Adrenal gland (tissue), 12 donors: ENCODE measurements around the gene SPTBN2. TPM values are rescaled to one million over a fixed set of nuclear protein-coding genes. Genes with fewer than 3 reads are reported as not detected.

Experiments
- DNase-seq, 7 donors: peaks; one replicate each; pipeline ENCODE4 v3.0.0-alpha.2; 2019 to 2020
- H3K27ac ChIP-seq, 5 donors: fragments of 200-600 bp; sonication (generic) in 4 of 5; 1 replicate in 3 of 5; 2 replicates in 2 of 5; pipeline versions ENCODE4 v1.5.1 to v1.8.0; 2016 to 2020; ENCODE audit warnings: mild to moderate bottlenecking in 1 of 5
- H3K27me3 ChIP-seq: fragments of 200-600 bp; 2 replicates; pipeline ENCODE4 v1.8.0; 2021
- H3K36me3 ChIP-seq, 2 donors: fragments of 200-600 bp; replicated peaks in 1 of 2; 1 replicate in 1 of 2; 2 replicates in 1 of 2; pipeline versions ENCODE4 v1.5.1 to v1.8.0; 2018 to 2022
- H3K4me1 ChIP-seq, 2 donors: fragments of 200-600 bp; replicated peaks in 1 of 2; 1 replicate in 1 of 2; 2 replicates in 1 of 2; pipeline versions ENCODE4 v1.5.1 to v1.8.0; 2018 to 2021
- H3K4me3 ChIP-seq, 4 donors: fragments of 200-600 bp; sonication (generic) in 3 of 4; one replicate each; pipeline ENCODE4 v1.5.1; 2016 to 2018
- H3K9me3 ChIP-seq, 3 donors: fragments of 200-600 bp; sonication (generic) in 1 of 3; replicated peaks in 1 of 3; 1 replicate in 2 of 3; 2 replicates in 1 of 3; pipeline versions ENCODE4 v1.5.1 to v1.8.0; 2016 to 2021
- POLR2A ChIP-seq, 2 donors: fragments of 450-650 bp; IDR thresholded peaks; one replicate each; pipeline ENCODE4 v1.6.1; 2017; ENCODE audit warnings: antibody characterized with exemption in 2 of 2, mild to moderate bottlenecking in 2 of 2, moderate library complexity in 1 of 2
- WGBS, 4 donors: extraction: QIAGEN DNeasy Blood & Tissue Kit in 2 of 4; methylation state at CpG; one replicate each; pipeline versions ENCODE4 v1.1.5 to v1.1.7; 2013 to 2017; 5-methylcytosine and 5-hydroxymethylcytosine counted together
- intact Hi-C, 2 donors: fragments of 100-400 bp; cut with DNase I; formaldehyde crosslinking; loops; one replicate each; pipeline versions ENCODE4 v1.14.1 to v1.15.0; 2022 to 2023
- polyA plus RNA-seq, 3 donors: library from polyadenylated mRNA; stranded (reverse); fragments of 200-250 nt in 2 of 3; fragments of 350-450 nt in 1 of 3; fragmentation: Illumina TruSeq in 1 of 3; extraction: RNeasy Lipid Tissue Mini Kit (QIAGEN cat#74804) in 1 of 3; gene quantifications; one replicate each; pipeline ENCODE4 v1.2.3, GENCODE V29; 2013 to 2014
- total RNA-seq, 9 donors: library from RNA; depleted of rRNA in 4 of 9; stranded (reverse); fragments of >200 nt in 4 of 9; fragments of 120-200 nt in 1 of 9; fragmentation: NEBNext Ultra II Directional in 1 of 9; extraction: Animal tissue kit (Norgen Biotek cat#: 25700) in 1 of 9; gene quantifications; one replicate each; pipeline versions ENCODE4 v1.1.0 to v1.2.4, GENCODE V29; 2013 to 2023
- TF ChIP-seq, protein P1 (sequence below), 6 experiments: fragments of 450-650 bp in 4 of 6; fragments of 200-600 bp in 2 of 6; sonication (generic) in 1 of 6; IDR thresholded peaks; 1 replicate in 5 of 6; 2 replicates in 1 of 6; pipeline versions ENCODE4 v1.5.1 to v1.8.0; 2016 to 2021; ENCODE audit warnings: antibody characterized with exemption in 6 of 6, mild to moderate bottlenecking in 2 of 6, moderate library complexity in 1 of 6
- donor health status: healthy with polysubstance abuse.
- donor health status: Bipolar disorder and iron deficiency.
- donor health status: DM: yes; HTN: yes; CAD: no.
- donor health status: DM: no; HTN: no; CAD: no.
- donor health status: DM: no; HTN: no; CAD: no.
- donor health status: DM: yes; HTN: yes; CAD: no.

Gene SPTBN2
- total and polyA plus RNA-seq, 12 donors, result 7.2 to 81.8 (median 63.2) TPM

DNA sequence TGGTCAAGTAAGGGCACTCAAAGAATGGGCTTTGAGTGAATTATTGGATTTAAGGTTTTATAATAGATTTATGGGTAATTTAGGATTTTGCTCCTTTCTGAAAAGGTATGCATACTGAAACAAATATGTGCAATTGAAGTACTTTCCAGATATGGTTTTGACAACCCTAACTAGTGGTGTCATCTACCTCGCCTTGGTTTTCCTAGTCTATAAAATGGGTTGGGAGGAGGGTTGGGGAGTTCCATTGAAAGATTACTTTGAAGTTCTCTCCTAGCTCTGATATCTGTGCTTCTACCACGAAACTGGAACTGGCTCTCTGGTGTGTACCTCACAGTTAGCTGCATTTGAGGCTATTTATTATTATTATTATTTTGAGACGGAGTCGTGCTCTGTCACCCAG is 431 bp upstream of the SPTBN2 start:
- H3K27me3 ChIP-seq, result no peaks in the 10 kb centered on the region
- no peak for TF ChIP-seq POLR2A (IDR thresholded peaks at IDR 0.05)
- TF ChIP-seq, protein P1, sequence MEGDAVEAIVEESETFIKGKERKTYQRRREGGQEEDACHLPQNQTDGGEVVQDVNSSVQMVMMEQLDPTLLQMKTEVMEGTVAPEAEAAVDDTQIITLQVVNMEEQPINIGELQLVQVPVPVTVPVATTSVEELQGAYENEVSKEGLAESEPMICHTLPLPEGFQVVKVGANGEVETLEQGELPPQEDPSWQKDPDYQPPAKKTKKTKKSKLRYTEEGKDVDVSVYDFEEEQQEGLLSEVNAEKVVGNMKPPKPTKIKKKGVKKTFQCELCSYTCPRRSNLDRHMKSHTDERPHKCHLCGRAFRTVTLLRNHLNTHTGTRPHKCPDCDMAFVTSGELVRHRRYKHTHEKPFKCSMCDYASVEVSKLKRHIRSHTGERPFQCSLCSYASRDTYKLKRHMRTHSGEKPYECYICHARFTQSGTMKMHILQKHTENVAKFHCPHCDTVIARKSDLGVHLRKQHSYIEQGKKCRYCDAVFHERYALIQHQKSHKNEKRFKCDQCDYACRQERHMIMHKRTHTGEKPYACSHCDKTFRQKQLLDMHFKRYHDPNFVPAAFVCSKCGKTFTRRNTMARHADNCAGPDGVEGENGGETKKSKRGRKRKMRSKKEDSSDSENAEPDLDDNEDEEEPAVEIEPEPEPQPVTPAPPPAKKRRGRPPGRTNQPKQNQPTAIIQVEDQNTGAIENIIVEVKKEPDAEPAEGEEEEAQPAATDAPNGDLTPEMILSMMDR (IDR thresholded peaks at IDR 0.05), result no peak
- intact Hi-C loops, result no loop called here

DNA sequence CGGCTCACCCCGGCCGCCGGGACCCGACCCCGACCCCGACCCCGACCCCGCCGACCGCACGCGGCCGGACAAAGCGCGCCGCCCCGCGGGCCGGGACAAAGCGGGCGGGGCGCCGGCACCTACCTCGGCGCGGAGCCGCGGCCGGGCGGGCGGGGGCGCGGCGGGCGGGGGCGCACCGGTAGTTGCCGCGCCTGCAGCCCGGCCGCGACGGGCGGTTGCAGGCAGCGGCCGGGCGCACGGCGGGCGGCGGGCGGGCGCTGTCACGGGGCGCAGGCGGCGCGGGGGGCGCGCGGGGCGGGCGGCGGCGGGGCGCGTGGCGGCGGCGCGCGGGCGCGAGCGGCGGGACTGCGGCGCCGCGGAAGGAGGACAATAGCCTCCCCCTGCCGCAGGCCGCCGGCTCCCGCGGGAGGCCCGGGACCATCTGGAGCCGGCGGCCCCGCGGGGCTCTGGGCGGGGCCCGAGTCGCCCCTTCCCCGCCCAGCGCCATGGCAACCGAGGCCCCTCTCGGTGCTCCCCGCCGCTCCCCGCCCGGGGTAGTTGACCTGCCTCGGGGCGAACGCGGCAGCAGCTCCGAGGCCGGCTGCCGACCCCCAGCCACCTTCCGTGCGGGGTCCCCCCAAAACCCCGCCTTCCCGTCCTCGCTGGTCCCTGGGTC is 851 bp downstream of the SPTBN2 start:
- TF ChIP-seq, protein P1 (IDR thresholded peaks at IDR 0.05), result no peak
- no peak for TF ChIP-seq POLR2A (IDR thresholded peaks at IDR 0.05)
- Histone ChIP-seq H3K4me3 (peak overlapping the region in 2 of 4 donors; percentile 56 to 82), H3K9me3 (no peaks in the 10 kb centered on the region), H3K27me3 (no peaks in the 10 kb centered on the region), H3K36me3 (no peaks in the 10 kb centered on the region), H3K4me1 (peaks cover 17 to 19% of the 10 kb centered on the region in 2 donors), H3K27ac (peak overlapping the region in 3 of 5 donors; percentile 71 to 81 (median 80))
- 0 to 1% (median 0%) methylated on average over 8 to 113 of the region's 114 CpGs for WGBS, 4 donors
- intact Hi-C loops, result no loop called here
- DNase-seq, result no peak

More for the DNA sequence above, 431 bp upstream of the SPTBN2 start:
- Histone ChIP-seq H3K27ac (peak overlapping the region in 1 of 5 donors; percentile 52), H3K4me1 (peaks cover 12 to 13% of the 10 kb centered on the region in 2 donors), H3K9me3 (no peaks in the 10 kb centered on the region), H3K4me3 (no peak overlapping the region), H3K36me3 (no peaks in the 10 kb centered on the region)
- 90 to 94% (median 94%) methylated on average over 4 of the region's 4 CpGs for WGBS, 4 donors
- no peak for DNase-seq

DNA sequence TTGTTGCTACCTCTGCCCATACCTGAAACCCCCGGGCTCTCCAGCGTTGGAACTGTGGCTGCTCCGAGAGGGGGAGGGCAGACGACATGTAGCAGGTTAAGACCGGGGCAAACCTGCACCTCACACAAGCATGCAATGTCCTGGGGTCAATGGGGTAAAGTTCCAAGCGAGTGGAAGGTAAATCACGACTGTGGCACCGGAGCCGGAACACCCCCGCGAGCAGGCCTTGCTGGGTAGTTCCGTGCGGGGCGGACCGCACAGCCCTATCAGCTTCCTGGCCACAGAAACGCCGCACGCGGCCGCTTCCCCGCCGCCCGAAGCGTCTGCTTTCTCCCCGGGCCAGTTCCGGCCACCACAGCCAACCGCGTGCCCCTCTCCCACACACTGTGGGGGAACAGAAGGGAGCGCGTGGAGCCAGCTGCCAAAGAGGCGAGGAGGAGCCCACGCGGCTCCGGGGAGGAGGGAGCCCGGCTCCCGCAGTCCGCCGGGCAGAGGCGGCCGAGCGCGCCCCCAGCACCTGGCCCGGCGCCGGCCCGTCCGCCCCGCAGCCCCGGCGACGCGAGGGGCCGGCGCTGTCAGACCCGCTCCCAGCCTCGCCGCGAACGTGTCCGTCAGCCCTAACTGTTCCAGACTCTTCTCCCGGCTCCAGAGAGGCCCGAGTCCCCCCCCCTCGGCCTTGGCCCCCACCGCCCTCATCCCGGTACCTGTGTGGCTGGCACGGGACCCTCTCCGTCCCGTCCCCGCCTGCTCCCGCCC is 1.6 kb downstream of the SPTBN2 start:
- TF ChIP-seq, protein P1 (IDR thresholded peaks at IDR 0.05), result no peak
- TF ChIP-seq POLR2A (IDR thresholded peaks at IDR 0.05), result peak in 1 of 2 donors; percentile 54
- intact Hi-C loops, result no loop called here
- Histone ChIP-seq H3K36me3 (no peaks in the 10 kb centered on the region), H3K4me3 (peak overlapping the region in 2 of 4 donors; percentile 26 to 82), H3K27me3 (no peaks in the 10 kb centered on the region), H3K27ac (peak overlapping the region in 4 of 5 donors; percentile 45 to 81 (median 76)), H3K4me1 (peaks cover 20 to 23% of the 10 kb centered on the region in 2 donors), H3K9me3 (no peaks in the 10 kb centered on the region)
- DNase-seq, result peak in 6 of 7 donors; percentile 51 to 61 (median 57)
- 1% methylated on average over 11 to 70 of the region's 70 CpGs for WGBS, 4 donors

DNA sequence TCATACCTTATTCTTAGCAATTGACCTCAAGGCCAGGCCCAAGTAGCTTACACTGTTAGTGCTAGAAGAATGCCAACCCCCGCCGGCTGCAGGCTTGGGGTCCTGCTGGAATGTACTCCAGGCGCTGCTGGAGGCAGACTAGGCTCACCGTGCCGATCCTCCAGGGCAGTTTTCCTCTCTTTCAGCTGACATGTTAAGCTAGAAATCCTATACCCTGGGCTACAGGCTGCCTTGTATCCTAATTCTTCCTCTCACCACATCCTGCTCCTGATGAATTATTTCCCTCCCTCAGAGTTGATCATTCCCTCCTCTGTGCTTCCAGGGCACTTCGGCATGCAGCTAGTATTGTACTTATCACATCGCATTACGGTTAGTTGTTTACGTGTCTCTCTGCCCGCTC is 3.4 kb downstream of the SPTBN2 start:
- H3K4me3 ChIP-seq, result no peak overlapping the region
- TF ChIP-seq, protein P1 (IDR thresholded peaks at IDR 0.05), result no peak
- TF ChIP-seq POLR2A (IDR thresholded peaks at IDR 0.05), result no peak
- peaks cover 25 to 27% of the 10 kb centered on the region in 2 donors for H3K4me1 ChIP-seq
- intact Hi-C loops, result no loop called here
- no peak overlapping the region for H3K27ac ChIP-seq
- WGBS, 4 donors, result 57 to 70% (median 65%) methylated on average over 9 to 10 of the region's 10 CpGs
- no peaks in the 10 kb centered on the region for H3K36me3 ChIP-seq
- peak in 1 of 7 donors; percentile 15 for DNase-seq
- no peaks in the 10 kb centered on the region for H3K27me3 ChIP-seq
- no peaks in the 10 kb centered on the region for H3K9me3 ChIP-seq
